ENCODE measurements around the gene FGD2. TPM values are rescaled to one million over a fixed set of nuclear protein-coding genes. Genes with fewer than 3 reads are reported as not detected.

FGD2 gene
- total RNA-seq, 2 experiments from 2014 or later = 1.5 to 2.1 TPM

DNA sequence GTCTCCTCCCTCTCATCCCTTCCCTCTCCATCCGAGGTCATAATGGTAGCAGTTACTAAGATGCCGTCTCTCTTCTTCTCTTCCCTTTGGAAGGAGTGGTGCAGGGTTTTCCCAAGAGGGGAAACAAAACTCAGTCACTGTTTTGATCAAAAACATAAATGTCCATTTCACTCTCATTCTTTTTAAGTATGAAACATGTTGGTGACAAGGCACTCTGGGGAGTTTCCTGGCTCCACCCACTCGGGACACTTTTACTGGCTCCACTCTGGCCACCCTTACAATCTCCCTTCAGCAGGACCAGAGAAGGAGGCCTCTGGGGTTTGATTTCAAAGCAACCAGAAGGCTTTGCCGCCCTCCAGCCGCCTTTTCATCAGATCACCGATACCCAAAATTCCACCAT lies 57.0 kb downstream of the FGD2 start:
- Mint-ChIP-seq H3K36me3 (ENCODE audit: low read depth) (no peaks in the 10 kb centered on the region), H3K4me3 (no peak overlapping the region), H3K27me3 (no peaks in the 10 kb centered on the region), H3K27ac (no peak overlapping the region), H3K4me1 (peaks cover 7% of the 10 kb centered on the region), H3K9me3 (no peaks in the 10 kb centered on the region)
- no peak for DNase-seq
- ChIA-PET POLR2A (no interaction called here), CTCF (interaction anchor here (0.7 kb wide), 1 partner anchor 769 kb away, joined by 3 read pairs; no protein-coding TSS in a partner anchor)

DNA sequence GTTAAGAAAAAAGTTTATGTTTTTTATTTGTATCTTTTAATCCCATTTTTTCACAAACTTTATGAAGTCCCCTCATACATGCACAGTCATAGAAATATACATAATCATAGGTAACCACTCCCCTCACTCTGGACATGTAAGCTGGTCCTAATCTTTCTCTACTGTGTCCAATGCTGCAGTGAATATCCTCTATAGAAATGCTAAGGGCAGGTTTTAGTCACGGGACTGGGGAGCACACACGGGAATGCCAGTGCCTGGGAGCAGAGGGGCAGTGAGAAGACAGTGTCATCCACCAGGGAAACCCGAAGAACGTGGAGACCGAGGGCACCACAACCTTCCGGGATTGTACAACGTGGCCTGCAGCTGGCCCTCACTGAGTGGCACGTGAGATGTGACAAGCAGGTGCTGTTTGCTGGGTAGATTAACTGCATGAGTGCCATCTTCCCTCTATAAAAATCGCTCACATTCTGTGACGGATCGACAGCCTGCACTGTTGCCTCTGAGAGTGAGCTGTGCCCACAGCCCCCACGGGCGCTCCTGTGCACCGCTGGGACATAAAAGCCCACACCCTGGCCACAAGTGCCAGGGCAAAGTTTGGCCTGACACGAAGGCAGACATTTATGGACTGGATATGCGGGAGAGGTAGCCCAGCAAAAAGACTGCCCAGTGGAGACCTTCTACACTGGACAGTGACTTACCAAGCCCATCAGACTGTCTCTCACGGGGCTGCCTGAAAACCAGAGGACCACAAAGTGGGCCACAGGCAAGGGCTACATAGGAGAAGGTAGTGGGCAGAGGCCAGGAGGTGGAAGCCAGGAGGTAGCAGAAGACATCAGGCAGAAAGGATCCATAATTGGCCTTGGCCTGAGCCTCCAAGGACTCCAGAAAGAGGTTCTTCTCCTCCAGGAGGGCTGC lies 63.2 kb downstream of the FGD2 start:
- ChIA-PET POLR2A (no interaction called here), CTCF (interaction anchor here (0.9 to 1.1 kb wide), 2 partner anchors 9 to 42 kb away, joined by 3 read pairs; no protein-coding TSS in a partner anchor)
- Mint-ChIP-seq H3K4me1 (peaks cover 26% of the 10 kb centered on the region), H3K27ac (no peak overlapping the region), H3K36me3 (ENCODE audit: low read depth) (no peaks in the 10 kb centered on the region), H3K9me3 (peaks cover 2% of the 10 kb centered on the region), H3K27me3 (no peaks in the 10 kb centered on the region), H3K4me3 (no peak overlapping the region)
- DNase-seq = no peak

DNA sequence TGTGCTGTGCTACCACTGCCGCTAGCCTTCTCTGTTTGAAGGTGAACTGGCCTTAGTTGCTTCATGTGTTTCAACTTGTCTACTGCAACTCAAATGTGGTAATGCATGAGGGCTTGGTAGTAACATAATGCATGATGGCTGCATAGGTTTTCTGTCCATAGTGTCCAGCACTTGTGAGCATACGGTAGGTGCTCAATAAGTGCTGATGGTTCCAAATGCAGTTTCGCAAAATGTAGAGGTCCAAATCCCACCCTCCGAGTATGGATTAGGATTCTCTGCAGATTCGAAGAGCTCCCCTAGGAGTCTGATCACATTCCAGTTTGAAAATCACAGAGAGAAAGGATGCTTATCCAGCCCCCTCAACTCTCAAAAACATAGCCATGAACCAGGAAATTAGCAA lies 64.2 kb downstream of the FGD2 start:
- H3K4me1 Mint-ChIP-seq = peaks cover 24% of the 10 kb centered on the region
- no peaks in the 10 kb centered on the region for H3K27me3 Mint-ChIP-seq
- DNase-seq = no peak
- no peak overlapping the region for H3K27ac Mint-ChIP-seq
- H3K36me3 Mint-ChIP-seq (ENCODE audit: low read depth) = no peaks in the 10 kb centered on the region
- peaks cover 2% of the 10 kb centered on the region for H3K9me3 Mint-ChIP-seq
- CTCF ChIA-PET = interaction anchor here (1.1 kb wide), 1 partner anchor 18 kb away, joined by 4 read pairs; no protein-coding TSS in a partner anchor
- POLR2A ChIA-PET = no interaction called here
- no peak overlapping the region for H3K4me3 Mint-ChIP-seq

DNA sequence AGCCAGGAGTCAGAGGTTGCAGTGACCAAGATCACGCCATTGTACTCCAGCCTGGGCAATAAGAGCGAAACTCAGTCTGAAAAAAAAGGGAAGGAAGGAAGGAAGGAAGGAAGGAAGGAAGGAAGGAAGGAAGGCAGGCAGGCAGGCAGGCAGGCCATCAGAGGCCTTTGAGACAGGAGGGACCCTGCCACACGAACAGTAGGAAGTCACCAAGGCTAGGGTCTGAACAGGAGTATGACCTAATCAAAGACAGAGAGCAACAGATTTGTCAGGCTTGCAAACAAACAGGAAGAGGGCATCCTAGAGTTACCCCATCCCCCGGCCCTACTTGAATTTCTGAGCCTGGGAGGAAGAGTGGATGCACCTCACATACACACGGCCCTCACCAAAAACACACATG lies 67.1 kb downstream of the FGD2 start:
- H3K4me1 Mint-ChIP-seq = peaks cover 24% of the 10 kb centered on the region
- POLR2A ChIA-PET = no interaction called here
- CTCF ChIA-PET = interaction anchor here (1.0 to 1.6 kb wide), 2 partner anchors 20 to 21 kb away, joined by 4 read pairs; no protein-coding TSS in a partner anchor
- no peaks in the 10 kb centered on the region for H3K36me3 Mint-ChIP-seq (ENCODE audit: low read depth)
- H3K4me3 Mint-ChIP-seq = no peak overlapping the region
- peak; percentile 46 for DNase-seq
- peak overlapping the region; percentile 84 for H3K27ac Mint-ChIP-seq
- H3K27me3 Mint-ChIP-seq = no peaks in the 10 kb centered on the region
- H3K9me3 Mint-ChIP-seq = peaks cover 2% of the 10 kb centered on the region

DNA sequence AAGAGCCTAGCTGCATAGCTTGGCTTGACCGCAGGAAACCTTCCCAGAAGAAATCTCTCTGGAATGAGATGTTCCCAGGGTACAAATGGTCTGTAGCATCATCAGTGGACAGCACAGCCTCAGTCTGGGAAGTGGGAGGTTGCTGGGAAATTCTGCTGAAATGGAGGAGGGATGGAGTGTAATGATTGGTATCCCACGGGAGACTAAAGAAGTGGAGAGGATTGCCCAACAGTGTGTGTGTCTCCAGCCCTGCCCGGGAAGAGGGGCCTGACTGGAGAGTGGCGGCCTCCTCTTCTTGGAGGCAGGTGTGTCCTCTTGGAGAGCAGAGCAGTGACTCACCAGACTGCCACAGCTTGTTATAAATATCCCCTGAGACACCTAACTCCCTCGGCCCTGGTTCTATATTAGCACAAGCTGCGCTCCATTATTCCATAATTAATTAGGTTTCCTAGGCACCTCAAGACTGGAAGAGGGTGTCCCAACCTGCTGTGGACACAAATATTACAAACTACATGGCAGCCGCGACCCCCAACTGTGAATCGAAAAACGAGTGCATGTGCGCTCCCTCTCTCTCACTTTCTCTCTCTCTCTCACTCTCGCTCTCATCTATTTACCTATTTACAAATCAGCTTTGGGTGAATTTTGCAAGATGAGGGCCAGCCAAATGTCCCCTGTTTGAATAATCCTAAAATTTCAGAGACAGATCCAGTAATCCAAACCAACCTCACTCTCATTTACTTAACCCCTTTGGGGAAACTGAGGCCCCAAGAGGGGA lies 68.8 kb downstream of the FGD2 start:
- POLR2A ChIA-PET = no interaction called here
- CTCF ChIA-PET = interaction anchor here (0.9 kb wide), 1 partner anchor 36 kb away, joined by 3 read pairs; no protein-coding TSS in a partner anchor

DNA sequence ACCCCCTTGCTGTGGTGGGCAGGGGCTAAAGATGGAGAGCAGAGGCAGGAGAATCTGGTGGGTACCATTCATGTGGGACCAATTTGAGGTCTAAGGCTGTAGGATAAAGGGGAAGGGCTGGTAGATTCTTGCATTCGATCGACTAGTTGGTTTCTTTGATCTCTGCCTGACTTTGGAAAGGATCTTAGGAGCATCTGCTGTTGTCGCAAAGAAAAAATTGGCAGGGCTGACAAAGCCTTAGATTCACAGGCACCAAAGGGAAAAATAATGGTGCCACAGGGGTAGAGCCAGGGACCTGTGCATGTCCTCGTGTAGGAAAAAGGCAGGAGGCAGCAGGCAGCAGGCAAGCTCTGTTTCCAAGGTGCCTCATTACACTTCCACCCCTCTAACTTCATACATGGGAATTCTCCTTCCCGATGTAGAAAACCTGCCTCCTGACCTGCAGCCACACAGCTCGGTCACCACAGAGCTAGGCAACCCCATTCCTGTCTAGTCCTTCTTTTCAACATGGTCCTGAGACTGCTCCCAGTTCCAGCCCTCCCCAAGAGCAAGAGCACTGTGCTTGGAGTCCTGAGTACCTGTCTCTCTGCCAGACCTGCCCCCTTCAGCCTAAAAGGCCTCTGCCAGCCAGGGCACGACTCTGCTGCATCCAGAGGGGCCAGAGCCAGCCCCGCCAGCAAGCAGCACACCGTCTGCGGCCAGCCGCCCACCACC lies 71.9 kb downstream of the FGD2 start:
- ChIA-PET POLR2A (no interaction called here), CTCF (interaction anchor here (0.7 to 2.3 kb wide), 5 partner anchors 18 to 203 kb away, joined by 3 to 5 read pairs (median 3); partner anchors contain the start of gene PPIL1)
- H3K36me3 Mint-ChIP-seq (ENCODE audit: low read depth) = no peaks in the 10 kb centered on the region
- H3K4me3 Mint-ChIP-seq = no peak overlapping the region
- no peak overlapping the region for H3K27ac Mint-ChIP-seq
- H3K27me3 Mint-ChIP-seq = no peaks in the 10 kb centered on the region
- no peak for DNase-seq
- H3K9me3 Mint-ChIP-seq = peaks cover 2% of the 10 kb centered on the region
- H3K4me1 Mint-ChIP-seq = peaks cover 13% of the 10 kb centered on the region

More for the DNA sequence above, 68.8 kb downstream of the FGD2 start:
- Mint-ChIP-seq H3K36me3 (ENCODE audit: low read depth) (no peaks in the 10 kb centered on the region), H3K27ac (no peak overlapping the region), H3K4me1 (peaks cover 24% of the 10 kb centered on the region), H3K27me3 (no peaks in the 10 kb centered on the region), H3K4me3 (no peak overlapping the region), H3K9me3 (peaks cover 2% of the 10 kb centered on the region)
- no peak for DNase-seq

DNA sequence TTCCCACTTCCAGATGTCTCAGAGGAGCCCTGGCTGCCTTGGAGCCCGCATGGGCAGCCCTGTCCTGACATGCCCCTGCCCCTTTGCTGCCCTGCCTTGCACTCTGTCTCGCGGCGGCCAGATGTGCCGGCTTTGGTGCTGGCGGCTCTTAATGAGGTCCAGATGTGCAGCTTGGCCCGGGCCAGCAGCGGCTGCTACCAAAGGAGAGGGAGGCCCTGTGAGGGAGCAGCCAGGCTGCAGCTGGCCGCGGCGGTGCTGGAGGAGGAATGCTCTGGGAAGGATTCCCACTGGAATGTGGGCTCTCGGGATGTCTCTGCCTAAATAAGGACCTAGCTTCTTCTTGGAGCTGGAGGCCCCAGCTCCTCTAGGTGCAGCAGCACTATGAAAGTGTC lies 72.4 kb downstream of the FGD2 start:
- H3K36me3 Mint-ChIP-seq (ENCODE audit: low read depth) = no peaks in the 10 kb centered on the region
- no peak for DNase-seq
- H3K27ac Mint-ChIP-seq = no peak overlapping the region
- CTCF ChIA-PET = interaction anchor here (0.7 to 1.2 kb wide), 3 partner anchors 19 to 203 kb away, joined by 3 to 4 read pairs (median 3); partner anchors contain the start of gene PPIL1
- peaks cover 2% of the 10 kb centered on the region for H3K9me3 Mint-ChIP-seq
- POLR2A ChIA-PET = no interaction called here
- no peaks in the 10 kb centered on the region for H3K27me3 Mint-ChIP-seq
- H3K4me3 Mint-ChIP-seq = no peak overlapping the region
- H3K4me1 Mint-ChIP-seq = peaks cover 7% of the 10 kb centered on the region

Other genes with a start within 250 kb of the FGD2 start
- gene CPNE5, start 166.2 kb upstream of the FGD2 start, total RNA-seq = under 1 TPM; 0.47 to 1.00 TPM
- gene PPIL1, start 130.9 kb upstream of the FGD2 start, total RNA-seq = 10 to 100 TPM; 27.0 to 29.3 TPM
- gene C6orf89, start 119.7 kb upstream of the FGD2 start, total RNA-seq = 10 to 100 TPM; 47.5 to 58.1 TPM
- gene PI16, start 50.9 kb upstream of the FGD2 start, total RNA-seq = 10 to 100 TPM; 13.5 to 15.1 TPM
- gene MTCH1, start 19.5 kb upstream of the FGD2 start, total RNA-seq = 100 to 1,000 TPM in 1 of 2 experiments, 10 to 100 TPM in 1; 94.7 to 107 TPM
- gene PIM1, start 164.5 kb downstream of the FGD2 start, total RNA-seq = 100 to 1,000 TPM; 393 to 412 TPM

Data from activated CD4-positive, alpha-beta T cell treated with anti-CD3 and anti-CD28 coated beads, Interleukin-2, amount 10 ng/mL, durations not matched to agents 7 days and 5 days (primary cell).